Femur (tissue), 1 donor: ENCODE measurements around the gene ELOVL5.

ENCODE experiments used
- DNase-seq: peaks from one replicate; pipeline ENCODE4 v3.0.0-alpha.2; 2017

ELOVL5 gene

DNA sequence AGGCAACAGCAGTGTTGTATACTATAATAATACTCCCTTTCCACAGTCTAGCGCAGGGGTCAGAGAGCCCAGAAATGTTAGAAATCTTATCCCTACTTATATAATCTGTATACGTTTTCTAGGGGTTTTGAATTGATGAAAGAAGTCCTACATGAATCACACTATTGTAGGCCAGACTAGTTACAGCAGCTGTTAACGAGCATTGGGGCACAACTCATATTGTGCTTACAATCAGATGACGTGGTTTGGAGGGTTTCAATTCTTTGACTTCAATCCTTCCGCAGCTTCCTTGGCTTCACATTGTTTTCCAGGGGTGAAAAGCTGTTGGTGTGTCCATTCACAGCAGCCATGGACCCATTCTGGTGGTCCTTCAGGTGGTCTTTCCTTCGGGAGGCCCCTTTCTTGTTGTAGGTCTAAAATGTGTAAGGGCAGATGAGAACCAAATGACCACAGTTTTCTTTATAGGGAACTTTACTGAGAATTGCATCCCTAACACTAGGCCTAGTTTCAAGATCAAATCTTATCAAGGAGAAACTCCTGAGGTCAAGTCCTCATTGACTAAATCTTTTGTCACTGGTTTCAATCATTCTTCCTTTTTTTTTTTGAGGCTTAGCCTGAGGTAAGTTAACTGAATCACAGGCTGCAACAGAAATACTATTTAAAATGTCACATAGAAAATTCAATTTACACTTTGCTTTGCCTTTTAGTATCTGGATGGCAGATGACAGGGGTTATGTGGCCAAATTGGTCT is 79.7 kb downstream of the ELOVL5 start:
- no peak for DNase-seq

DNA sequence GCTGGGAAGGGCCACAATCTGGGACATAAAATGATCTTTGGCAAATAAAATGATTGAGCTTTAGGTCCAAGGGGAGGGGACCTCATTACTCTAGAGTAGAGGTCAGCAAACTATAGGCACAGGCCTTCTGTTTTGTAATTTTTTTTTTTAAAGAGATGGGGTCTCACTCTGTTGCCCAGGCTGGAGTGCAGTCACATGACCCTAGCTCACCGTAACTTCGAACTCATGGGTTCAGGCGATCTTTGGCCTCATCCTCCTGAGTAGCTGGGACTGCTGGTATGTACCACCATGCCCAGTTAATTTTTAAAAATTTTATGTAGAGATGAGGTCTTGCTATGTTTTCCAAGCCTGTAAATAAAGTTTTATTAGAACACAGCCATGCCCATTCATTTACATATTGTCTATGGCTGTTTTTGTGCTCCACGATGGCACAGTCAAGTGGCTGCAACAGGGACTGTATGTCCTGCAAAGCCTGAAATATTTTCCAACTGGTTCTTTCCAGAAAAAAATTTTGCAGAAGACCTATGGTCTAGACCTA is 82.1 kb downstream of the ELOVL5 start:
- no peak for DNase-seq

DNA sequence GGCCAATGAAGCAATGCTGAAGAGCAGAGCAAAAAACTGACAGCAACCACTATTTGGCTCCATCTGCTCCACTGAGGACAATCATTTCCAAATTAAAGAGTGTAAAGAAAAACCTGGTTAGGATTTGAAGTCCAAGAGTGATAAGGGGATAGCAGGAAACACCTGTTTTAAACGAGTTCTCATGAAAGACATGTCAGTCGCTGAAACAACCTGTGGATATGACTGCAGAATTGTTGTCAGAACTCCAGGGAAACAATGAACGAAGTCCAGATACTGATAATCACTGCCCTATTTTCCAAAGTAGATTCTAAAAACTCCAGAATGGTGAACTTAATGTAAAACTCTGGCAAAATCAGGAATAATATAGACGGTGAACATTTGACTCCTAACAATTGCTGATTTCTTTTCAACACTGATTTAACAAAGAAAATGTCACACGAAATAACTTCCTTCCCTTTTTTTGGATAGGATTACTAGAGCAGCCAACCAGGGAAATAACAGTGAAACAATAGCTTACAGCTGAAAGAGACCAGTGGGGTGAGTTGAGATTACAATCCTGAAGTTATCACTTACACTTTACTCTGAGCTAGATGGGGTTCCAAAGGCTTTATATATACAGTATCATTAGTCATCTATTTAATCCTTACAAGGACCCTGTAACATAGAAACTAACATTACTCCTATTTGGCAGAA is 83.7 kb downstream of the ELOVL5 start:
- no peak for DNase-seq

DNA sequence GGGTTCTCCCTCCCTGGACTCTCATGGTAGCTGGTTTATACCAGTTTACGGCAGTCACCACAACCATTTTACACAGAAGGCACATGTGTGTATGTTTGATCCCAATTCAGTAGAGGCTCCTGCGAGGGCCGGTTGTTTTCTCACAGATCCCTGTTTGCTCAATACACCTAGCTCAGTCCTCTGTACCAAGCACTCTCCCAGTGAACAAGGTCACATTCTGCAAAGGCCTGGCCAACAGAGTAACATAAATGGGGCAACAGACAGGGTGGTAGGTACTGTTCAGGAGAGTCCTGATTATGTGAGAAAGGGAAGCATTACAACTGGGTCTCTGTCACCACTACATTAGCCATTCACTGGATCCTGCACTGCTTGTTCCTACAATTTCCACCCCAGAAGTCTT is 84.4 kb downstream of the ELOVL5 start:
- DNase-seq = no peak

DNA sequence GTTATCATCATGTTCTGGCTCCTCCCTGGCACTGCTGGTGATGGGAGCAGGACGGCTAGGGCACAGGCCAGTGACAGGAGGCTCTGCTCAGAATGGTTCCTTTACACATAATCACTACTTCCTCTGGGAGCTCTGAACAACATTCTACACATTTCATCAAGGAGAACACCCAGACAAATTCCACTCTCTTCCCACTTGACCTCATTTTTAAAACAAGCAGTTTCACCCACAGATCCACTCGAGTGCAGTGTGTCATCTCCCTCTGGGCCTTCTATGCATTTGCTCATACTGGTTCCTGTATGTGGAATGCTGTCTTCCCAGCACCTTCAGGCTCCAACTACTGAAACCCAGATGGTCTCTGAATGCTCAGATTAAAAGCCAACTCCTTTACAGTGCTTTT is 84.8 kb downstream of the ELOVL5 start:
- DNase-seq = no peak

DNA sequence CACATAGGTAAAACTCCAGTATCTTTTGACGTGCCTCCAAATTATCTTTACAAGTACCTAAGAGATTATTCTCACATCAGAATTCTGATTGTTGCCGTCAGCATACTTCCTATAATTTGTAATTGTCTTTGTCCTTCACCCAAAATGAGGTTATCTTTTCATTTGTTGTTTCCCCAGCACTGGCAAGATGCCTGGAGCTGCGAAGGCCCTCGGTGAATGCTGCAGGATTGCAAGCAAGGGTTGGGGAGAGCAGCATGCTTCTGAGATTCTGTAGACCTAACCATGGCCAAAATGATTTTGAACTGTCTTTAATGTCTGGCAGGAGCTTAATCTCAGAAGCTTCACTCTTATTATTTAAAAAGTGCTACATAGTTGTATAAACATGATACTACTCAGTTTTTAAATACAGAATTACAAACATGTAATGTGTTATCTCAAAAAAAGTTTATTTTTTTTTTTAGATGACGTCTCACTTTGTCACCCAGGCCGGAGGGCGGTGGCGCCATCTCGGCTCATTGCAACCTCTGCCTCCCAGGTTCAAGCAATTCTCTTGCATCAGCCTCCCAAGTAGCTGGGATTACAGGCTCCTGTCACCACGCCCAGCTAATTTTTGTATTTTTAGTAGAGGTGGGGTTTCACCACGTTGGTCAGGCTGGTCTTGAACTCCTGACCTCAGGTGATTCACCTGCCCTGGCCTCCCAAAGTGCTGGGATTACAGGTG is 88.7 kb downstream of the ELOVL5 start:
- DNase-seq = no peak

DNA sequence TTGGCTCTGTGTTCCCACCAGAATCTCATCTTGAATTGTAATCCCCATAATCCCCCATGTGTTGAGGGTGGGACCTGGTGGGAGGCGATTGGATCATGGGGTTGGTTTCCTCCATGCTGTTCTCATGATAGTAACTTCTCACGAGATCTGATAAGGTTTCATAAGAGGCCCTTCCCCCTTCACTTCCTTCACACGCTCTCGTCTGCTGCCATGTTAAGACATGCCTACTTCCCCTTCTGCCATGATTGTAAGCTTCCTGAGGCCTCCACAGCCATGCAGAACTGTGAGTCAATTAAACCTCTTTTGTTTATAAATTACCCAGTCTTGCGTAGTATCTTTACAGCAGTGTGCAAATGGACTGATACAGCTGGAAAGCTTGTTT is 90.0 kb downstream of the ELOVL5 start:
- no peak for DNase-seq

DNA sequence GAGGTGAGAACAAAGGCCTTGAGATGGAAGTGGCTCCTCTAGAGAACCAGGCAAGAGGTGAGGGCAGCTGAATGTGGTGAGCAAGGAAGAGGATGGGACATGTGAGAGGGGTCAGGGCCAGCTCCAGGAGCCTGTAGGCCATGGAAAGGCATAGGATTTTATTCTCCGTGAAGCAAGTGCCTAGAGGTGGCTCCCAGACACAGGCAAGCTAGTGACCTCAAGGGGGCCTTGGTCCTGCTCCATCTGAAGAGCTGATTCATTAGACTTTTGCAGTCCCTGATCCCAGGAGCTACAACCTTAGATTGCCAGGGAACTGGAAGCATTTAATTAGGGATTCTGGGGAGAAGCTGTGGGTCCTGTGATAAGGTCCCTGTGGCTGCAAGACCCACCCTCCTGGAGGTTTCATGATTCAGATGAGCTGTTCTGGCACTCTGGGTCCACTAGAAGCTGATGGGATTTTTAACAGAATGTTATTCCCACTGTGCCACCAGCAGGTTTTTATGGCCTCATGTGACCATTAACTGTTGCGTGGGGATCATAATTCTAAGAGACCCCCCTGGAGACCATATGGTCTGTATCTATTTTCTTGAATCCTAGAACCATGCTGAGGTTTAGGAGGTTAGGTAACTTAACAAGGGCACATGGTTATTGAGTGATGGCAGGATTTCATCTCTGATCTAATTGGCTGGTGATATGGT is 90.5 kb downstream of the ELOVL5 start:
- no peak for DNase-seq

DNA sequence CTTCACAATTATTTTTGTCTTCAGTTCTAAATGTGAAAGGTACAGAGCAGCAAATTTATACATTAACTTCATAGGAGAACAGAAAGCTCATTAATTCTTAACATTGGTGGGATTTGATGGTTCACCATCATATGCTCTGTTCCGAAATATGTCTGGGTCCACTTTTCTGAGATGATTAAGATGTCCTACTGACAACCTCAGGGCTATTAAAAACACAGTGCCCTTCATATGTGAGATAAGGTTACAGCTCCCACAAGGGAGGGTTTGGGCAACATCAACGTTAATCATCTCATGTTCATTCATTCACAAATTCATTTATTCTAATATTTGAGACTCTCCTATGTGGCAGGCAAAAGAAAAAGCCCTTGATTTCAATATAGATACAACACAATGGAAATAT is 91.2 kb downstream of the ELOVL5 start:
- no peak for DNase-seq

DNA sequence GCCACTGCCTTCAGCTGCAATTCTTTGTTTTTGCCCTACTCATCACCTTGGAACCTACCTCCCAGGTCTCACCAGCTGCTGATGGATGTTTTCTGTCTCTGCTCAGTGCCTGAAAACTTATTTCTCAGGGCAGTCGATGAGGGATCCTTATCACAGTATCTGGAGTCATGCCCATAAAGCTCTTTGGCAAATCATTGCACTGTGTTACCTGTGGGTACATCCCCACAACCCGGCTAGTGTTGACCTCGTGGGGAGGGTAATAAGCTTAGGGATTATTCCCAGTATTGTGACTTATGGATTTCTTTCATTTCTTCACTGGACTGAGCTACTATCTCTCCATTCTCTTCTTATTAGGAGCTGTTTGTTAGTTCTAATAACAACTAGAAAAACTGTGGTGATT is 91.7 kb downstream of the ELOVL5 start:
- no peak for DNase-seq

DNA sequence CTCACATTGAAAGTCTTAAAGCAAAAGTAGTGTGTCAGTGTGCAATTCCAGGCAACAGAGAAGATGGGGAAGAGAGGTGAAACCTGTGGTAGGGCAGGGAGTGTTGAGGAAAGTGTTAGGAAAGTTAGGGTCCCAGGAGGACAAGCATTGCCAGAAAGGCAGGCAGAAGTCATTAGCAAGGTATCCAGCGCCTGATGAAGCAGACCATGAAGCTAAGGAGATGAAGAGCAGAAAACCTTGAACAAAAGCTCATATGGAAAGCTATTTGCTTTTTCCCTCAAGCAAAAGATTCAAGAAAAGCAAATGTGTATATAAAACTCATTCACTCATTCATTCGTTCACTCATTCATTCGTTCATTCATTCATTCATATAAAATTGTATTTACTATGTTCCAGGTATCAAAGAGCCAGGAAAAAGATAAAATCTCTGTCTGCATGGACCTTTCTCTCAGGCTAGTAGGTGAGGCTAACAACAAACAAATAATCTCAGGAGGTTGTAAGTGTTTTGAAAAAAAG is 96.5 kb downstream of the ELOVL5 start:
- DNase-seq = no peak

DNA sequence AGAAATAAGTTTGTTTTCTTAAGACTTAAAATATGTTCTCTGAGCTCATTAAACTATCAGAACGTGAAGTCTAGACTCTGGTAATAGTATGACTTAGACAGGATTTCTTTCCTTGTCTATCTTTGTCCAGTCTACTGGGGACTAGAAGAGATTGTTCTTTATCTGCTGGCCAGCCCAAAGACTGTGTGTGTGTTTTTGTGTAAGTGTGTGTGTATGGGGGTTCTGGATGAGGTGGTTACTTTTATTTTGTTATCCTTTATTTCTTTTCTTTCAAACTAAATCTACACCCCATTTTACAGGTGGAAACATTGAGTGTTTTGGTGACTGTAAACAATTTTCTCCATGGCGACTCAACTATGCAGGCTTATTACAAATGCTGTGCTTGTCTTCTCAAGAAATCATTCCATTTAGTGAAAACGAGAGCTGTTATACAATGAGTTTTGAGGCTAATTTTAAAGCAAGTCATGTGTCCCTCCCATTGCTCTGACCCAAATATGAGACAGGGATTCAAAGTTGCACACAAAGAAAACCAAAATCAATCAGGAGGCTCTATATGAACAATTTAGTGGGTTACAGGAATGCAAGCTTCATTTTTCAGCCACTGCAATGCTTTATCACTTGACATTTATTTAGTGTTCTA is 97.6 kb downstream of the ELOVL5 start:
- DNase-seq = no peak

DNA sequence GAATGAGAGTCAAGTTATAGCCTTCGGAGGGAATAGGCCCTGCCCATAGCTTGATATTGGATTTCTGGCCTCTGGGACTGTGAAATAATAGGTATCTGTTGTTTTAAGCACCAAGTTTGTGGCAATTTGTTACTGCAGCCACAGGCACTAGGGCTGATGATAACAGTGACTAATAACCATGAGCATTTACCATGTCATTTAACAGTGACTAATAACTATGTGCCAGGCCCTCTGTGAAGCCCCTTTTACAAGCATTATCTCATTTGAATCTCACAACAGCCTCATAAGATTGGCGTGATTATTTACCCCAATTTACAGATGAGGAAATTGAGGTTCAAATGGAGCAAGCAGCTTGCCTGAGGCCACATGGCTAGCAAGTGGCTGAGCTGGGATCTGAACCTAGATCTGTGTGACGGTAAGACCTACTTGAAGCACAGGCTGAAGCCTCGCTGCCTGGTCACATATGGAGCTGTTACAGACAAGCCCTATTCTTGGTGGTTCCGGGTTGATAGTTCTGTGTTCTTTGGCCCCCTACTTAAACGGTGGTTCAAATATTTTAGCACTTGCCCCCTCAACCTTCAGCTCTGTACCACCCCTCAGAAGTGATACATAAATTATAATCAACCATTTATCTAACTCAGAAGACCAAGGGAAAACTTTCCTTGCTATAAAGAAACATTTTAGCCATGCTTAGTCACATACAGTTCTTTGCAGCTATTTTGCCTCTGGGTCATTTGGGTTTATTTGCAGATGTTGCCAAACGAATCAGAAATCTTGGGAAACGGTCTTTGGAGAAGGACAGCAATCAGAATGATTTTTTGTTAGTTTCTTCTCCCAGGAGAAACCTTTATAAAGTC is 98.3 kb downstream of the ELOVL5 start:
- DNase-seq = no peak

DNA sequence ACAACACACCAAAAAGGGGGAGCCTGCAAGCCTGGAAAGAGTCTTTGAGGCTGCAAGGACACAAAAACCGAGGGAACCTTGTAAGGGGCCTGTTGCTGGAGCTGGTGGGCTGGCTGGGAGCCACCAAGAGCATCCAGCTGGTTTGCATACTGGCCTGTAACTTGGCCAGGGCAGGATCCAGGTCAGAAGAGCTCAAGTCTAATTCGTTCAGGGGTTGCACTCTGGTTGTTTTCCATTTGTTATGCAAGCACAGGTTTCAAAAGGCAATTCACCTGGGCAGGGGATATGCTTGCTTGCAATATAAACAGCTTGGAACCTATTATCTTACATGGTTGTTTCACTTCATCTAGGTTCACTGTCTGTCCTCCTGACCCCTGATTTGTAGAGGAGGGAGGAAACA is 101.8 kb downstream of the ELOVL5 start:
- DNase-seq = no peak

DNA sequence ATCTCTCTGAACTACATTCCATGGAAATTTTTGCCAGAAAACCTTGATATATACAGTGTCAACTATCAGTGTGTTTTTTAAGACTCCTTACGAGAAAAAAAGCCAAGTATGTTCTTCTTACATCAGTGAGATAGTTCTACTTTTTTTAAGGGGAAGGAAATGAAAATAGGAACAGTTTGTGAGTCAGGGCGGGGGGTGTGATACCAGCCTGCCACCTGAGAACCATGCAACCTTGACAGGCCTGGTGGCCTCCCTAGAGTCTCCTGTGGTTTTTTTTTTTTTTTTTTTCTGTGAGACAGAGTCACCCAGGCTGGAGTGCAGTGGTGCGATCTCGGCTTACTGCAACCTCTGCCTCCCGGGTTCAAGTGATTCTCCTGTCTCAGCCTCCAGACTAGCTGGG is 103.8 kb downstream of the ELOVL5 start:
- peak; percentile 41 for DNase-seq

DNA sequence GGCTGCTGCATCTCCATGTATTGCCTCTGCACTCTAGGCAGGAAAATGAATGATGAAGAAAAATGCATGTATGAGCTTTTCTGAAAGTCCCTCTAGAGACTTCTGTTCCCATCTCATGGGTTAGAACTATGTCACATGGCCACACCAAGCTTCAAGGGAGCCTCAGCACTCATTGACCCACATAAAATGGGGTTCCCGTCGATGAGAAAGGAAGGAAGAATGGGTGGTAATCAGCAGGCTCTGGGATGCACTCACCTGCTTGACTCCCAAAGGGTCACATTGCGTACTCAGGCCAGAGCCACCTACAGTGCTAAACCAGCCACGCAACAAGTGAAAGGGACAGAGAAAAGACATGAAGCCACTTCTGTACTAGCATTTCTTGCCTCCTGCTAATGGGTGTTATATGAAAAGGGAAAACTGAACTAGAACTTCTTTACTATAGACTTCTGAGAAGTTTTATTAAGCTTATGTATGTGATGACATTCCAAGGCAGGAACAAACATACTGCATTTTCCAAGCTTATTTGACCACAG is 104.3 kb downstream of the ELOVL5 start:
- no peak for DNase-seq

DNA sequence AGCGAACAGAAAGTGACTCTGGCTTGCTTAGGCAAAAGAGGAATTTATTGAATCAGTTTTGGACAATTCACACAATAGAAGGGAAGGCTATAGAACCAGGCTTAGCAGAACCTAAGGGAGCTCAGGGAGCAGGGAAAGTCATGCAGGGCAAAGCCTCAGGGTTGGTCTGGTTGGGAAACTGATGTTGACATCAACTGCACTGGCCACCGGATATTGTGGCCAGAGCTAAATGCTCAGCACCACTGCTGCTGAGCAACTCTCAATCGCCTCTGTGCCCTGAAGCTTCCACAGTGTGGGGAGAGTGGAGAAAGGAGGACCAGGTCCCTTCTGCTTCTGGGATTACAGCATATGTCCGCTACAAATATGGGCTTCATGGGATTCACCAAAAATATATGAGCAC is 106.8 kb downstream of the ELOVL5 start:
- peak; percentile 30 for DNase-seq

DNA sequence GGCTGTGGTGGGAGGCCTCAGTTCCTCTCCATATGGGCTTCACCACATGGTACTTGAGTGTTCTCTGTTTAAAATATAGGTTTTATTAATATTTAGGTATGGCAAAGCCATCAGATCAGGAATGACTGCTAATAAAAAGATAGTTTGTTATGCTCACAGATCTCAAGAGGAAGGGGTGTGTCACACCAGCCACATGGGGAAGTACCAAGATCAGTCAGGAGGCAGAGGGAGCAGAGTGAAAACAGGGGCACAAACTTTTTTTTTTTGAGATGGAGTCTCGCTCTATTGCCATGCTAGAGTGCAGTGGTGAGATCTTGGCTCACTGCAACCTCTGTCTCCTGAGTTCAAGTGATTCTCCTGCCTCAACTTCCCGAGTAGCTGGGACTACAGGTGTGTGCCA is 108.0 kb downstream of the ELOVL5 start:
- no peak for DNase-seq

DNA sequence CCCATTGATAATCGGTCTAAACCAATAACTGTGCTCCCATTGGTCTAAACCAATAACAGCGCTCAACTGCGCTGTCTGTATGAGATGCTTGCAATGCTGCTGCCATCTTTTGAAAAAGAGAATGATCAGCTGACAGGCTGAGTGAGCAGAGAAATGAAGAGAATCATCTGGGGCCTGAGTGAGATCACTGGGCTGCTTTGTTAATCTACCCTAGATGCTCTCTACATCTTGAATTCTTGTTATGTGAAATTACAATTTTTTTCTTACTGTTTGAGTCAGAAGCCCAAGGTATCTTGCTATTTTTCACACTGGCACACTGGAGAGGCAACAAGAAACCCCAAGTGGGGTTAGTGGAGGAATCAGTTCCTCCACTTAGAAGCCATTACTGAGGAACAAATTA is 108.6 kb downstream of the ELOVL5 start:
- DNase-seq = no peak

DNA sequence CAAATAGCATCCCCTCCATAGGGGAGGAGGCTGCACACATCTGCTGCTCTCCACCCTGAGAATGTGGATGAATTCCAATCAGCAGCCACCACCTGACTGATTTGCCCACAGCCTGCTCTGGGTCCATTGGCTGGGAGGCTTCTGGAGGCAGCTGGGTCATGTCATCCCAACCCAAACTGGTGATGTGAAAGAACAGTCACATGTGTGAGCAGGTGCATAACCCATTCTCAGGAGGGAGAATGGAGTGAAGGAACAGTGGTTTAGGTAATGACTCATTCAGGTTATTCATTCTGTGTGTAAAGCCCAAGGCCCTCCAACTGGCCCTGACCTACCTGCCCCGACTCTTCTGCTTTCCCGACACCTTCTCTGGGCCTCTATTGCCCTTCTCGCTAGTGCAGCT is 109.2 kb downstream of the ELOVL5 start:
- DNase-seq = no peak

DNA sequence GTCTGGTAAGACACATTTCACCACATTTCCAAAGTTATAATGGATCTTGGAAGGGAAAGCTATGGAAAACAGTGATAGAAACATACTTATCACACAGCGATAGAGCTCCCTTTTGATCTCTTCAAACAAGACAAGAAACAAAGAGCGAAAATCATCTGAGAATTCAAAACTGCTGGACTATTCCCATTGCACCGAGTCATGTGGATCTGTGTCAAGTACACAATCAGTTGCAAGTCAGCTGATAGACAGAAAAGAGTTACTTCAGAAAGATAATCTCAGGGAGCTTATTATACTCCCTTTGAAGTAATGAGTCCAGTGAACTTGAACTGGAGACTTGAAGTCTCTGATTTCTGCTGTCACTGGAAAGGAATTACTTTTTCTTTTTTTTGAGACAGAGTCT is 110.4 kb downstream of the ELOVL5 start:
- no peak for DNase-seq
